Measurements from ENCODE around the gene CKAP2L. TPM values are rescaled to one million over a fixed set of nuclear protein-coding genes. Genes with fewer than 3 reads are reported as not detected.

CKAP2L gene
- total and polyA plus RNA-seq, 10 of the 15 experiments (the other 5 are each of a cell fraction or from before 2014, with no cell fraction given) = 10.5 to 37.4 (median 20.2) TPM

DNA sequence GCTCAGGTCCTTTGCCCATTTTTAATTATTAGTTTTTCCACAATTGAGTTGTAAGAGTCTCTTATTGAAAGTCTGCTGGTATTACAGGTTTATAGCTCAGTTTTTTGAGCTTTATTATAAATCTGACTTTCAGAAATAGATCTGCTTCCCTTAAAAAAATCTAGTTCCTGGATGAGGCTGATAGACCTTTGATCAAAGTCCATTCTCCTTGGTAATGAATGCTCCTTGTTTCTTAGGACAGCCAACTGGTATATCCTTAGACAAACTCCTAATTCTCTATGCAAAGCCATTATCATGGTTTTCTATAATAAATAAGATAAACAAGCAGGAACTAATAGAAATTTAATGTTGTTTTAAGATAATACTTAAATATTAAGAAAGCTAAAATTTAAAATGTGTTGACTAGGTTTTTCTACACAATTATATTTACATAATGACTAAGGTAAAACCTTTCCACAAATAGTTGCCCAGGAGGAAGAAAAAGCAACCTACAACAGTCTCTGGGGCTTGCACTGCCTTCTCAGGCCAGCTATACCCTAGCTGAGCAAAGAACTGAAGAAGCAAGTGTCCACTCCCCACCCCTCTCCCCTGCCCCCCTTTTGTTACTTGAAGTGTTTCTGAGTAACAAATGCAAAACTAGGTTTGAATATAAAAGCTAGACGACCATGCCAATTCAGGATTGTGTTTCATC is 26.7 kb downstream of the CKAP2L start:
- WGBS (ENCODE audit: insufficient coverage, insufficient replicate concordance, low lambda C conversion rate, missing lambda C conversion rate) = 100% methylated on average over 1 of the region's 1 CpG
- no peak for TF ChIP-seq SIN3A (IDR thresholded peaks at IDR 0.05; ENCODE audit: low read depth, low read length)
- no peak for TF ChIP-seq IKZF1 (conservative IDR thresholded peaks at IDR 0.05)
- TF ChIP-seq SUPT20H (IDR thresholded peaks at IDR 0.05; ENCODE audit: borderline replicate concordance, control insufficient read depth, low read depth, low read length) = no peak
- TF ChIP-seq NFYB (IDR thresholded peaks at IDR 0.05; ENCODE audit: insufficient read depth, low read depth, low read length) = no peak
- TF ChIP-seq MYB (IDR thresholded peaks at IDR 0.05; ENCODE audit: borderline replicate concordance, low read depth, low read length) = no peak
- ChIA-PET RAD21 (ENCODE audit: unreplicated experiment) (interaction anchor here (0.5 to 3.7 kb wide), 6 partner anchors 11 to 691 kb away, joined by 3 to 15 read pairs (median 6); no protein-coding TSS in a partner anchor), CTCF (interaction anchor here (0.7 to 5.6 kb wide), 8 partner anchors 11 to 221 kb away, joined by 3 to 29 read pairs (median 12); no protein-coding TSS in a partner anchor), SMC1A (ENCODE audit: uncharacterized antibody, unreplicated experiment) (interaction anchor here (0.7 to 4.5 kb wide), 9 partner anchors 10 to 204 kb away, joined by 3 to 23 read pairs (median 4); no protein-coding TSS in a partner anchor), POLR2A (interaction anchor here (1.0 kb wide), 1 partner anchor 73 kb away, joined by 3 read pairs; no protein-coding TSS in a partner anchor)
- no peaks in the 10 kb centered on the region for H3K9me3 ChIP-seq (replicated peaks; ENCODE audit: control insufficient read depth, insufficient read depth, low read length)
- TSS peak; percentile 32 for BruUV-seq (replicated peaks)
- no peak for FAIRE-seq
- no peaks in the 10 kb centered on the region for H3K27me3 ChIP-seq (replicated peaks in 1 of 2; ENCODE audit: control insufficient read depth in 2 of 2, insufficient read depth in 2 of 2, low read length in 1 of 2)
- H3K79me2 ChIP-seq (ENCODE audit: control insufficient read depth, insufficient read depth, low read length) = no peaks in the 10 kb centered on the region
- H4K20me1 ChIP-seq (ENCODE audit: control insufficient read depth, insufficient read depth) = no peaks in the 10 kb centered on the region
- no peak overlapping the region for H3K4me3 ChIP-seq
- intact Hi-C loops (cut with micrococcal nuclease; ENCODE audit: unreplicated experiment) (no loop called here), in situ Hi-C loops (cut with MboI) (no loop called here)
- no peak for ATAC-seq
- no peak overlapping the region for H2AFZ ChIP-seq (ENCODE audit: control insufficient read depth, low read depth, low read length)
- DNase-seq (ENCODE audit: low read depth, low spot score) = no peak
- H3K4me2 ChIP-seq (ENCODE audit: control insufficient read depth, insufficient read depth) = no peak overlapping the region
- peaks cover 4 to 36% of the 10 kb centered on the region in 2 experiments for H3K36me3 ChIP-seq (ENCODE audit: control insufficient read depth in 2 of 2, insufficient read depth in 2 of 2, low read length in 1 of 2)
- no peaks in the 10 kb centered on the region for H3K4me1 ChIP-seq (ENCODE audit: control insufficient read depth, insufficient read depth, low read length)
- no peak overlapping the region for H3K9ac ChIP-seq (ENCODE audit: control insufficient read depth, insufficient read depth, low read length)
- no peak overlapping the region for H3K27ac ChIP-seq (ENCODE audit: control insufficient read depth, insufficient read depth)

DNA sequence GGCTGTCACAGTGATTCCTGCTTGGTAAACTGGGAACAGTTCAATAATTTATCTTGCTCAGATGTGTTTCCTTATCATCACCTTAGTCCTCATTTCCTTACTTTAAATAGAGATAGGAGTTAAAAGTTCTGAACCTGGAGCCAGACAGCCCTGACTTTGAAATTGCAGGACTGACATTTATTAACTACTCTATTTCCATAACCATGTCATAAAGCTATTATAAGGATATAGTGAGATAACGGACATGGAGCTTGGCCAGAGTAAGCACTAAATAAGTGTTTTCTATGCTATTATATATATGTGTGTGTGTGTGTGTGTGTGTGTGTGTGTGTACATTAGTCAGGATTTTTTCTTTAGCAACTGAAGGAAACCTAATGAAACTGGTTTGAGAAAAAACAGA is 30.5 kb downstream of the CKAP2L start:
- peaks cover 0 to 8% of the 10 kb centered on the region in 2 experiments; a peak in 2 of 4 replicates for H3K36me3 ChIP-seq (ENCODE audit: control insufficient read depth in 2 of 2, insufficient read depth in 2 of 2, low read length in 1 of 2)
- FAIRE-seq (no peak), ATAC-seq (no peak), DNase-seq (ENCODE audit: low read depth, low spot score) (no peak)
- ChIA-PET RAD21 (ENCODE audit: unreplicated experiment) (interaction anchor here (1.3 to 1.6 kb wide), 2 partner anchors 16 to 208 kb away, joined by 3 to 9 read pairs; no protein-coding TSS in a partner anchor), CTCF (interaction anchor here (10.4 to 12.8 kb wide), 2 partner anchors 104 to 208 kb away, joined by 106 to 671 read pairs; no protein-coding TSS in a partner anchor), SMC1A (ENCODE audit: uncharacterized antibody, unreplicated experiment) (interaction anchor here (1.6 to 2.9 kb wide), 2 partner anchors 15 to 208 kb away, joined by 6 to 11 read pairs; no protein-coding TSS in a partner anchor), POLR2A (interaction anchor here (0.6 to 0.7 kb wide), 3 partner anchors 16 to 1288 kb away, joined by 3 to 4 read pairs (median 4); partner anchors contain the start of gene RGPD8)
- no peak overlapping the region for H3K27ac ChIP-seq (ENCODE audit: control insufficient read depth, insufficient read depth)
- no peaks in the 10 kb centered on the region for H3K4me1 ChIP-seq (ENCODE audit: control insufficient read depth, insufficient read depth, low read length)
- no peak overlapping the region for H2AFZ ChIP-seq (ENCODE audit: control insufficient read depth, low read depth, low read length)
- no peaks in the 10 kb centered on the region for H4K20me1 ChIP-seq (ENCODE audit: control insufficient read depth, insufficient read depth)
- H3K9me3 ChIP-seq (replicated peaks; ENCODE audit: control insufficient read depth, insufficient read depth, low read length) = no peaks in the 10 kb centered on the region
- in situ Hi-C loops (cut with MboI) = no loop called here
- intact Hi-C loops (cut with micrococcal nuclease; ENCODE audit: unreplicated experiment) = no loop called here
- no peak overlapping the region for H3K4me3 ChIP-seq
- H3K79me2 ChIP-seq (ENCODE audit: control insufficient read depth, insufficient read depth, low read length) = no peaks in the 10 kb centered on the region
- no peak overlapping the region for H3K4me2 ChIP-seq (ENCODE audit: control insufficient read depth, insufficient read depth)
- WGBS (ENCODE audit: insufficient coverage, insufficient replicate concordance, low lambda C conversion rate, missing lambda C conversion rate) = 100% methylated on average over 1 of the region's 1 CpG
- no peak overlapping the region for H3K9ac ChIP-seq (ENCODE audit: control insufficient read depth, insufficient read depth, low read length)
- BruUV-seq (replicated peaks) = no TSS peak
- H3K27me3 ChIP-seq (replicated peaks in 1 of 2; ENCODE audit: control insufficient read depth in 2 of 2, insufficient read depth in 2 of 2, low read length in 1 of 2) = no peaks in the 10 kb centered on the region
- TF ChIP-seq STAT3 (IDR thresholded peaks at IDR 0.05; ENCODE audit: low read depth, low read length) (no peak), HDGF (IDR thresholded peaks at IDR 0.05) (no peak), ZNF24 (IDR thresholded peaks at IDR 0.05) (no peak), ATF7 (IDR thresholded peaks at IDR 0.05; ENCODE audit: low read depth) (no peak), POLR2AphosphoS5 (IDR thresholded peaks at IDR 0.05; ENCODE audit: low read length) (no peak), HDAC2 (IDR thresholded peaks at IDR 0.05) (no peak), SIN3A (IDR thresholded peaks at IDR 0.05; ENCODE audit: low read depth, low read length) (no peak), SUPT20H (IDR thresholded peaks at IDR 0.05; ENCODE audit: borderline replicate concordance, control insufficient read depth, low read depth, low read length) (no peak), SMAD5 (IDR thresholded peaks at IDR 0.05; ENCODE audit: low read depth) (no peak), ESRRA (IDR thresholded peaks at IDR 0.05; ENCODE audit: low read length) (no peak), RELA (IDR thresholded peaks at IDR 0.05; ENCODE audit: borderline replicate concordance, partially characterized antibody) (no peak), ZSCAN29 (IDR thresholded peaks at IDR 0.05) (no peak), GABPA (IDR thresholded peaks at IDR 0.05; ENCODE audit: low read depth) (no peak)
- TF ChIP-seq, protein P1, sequence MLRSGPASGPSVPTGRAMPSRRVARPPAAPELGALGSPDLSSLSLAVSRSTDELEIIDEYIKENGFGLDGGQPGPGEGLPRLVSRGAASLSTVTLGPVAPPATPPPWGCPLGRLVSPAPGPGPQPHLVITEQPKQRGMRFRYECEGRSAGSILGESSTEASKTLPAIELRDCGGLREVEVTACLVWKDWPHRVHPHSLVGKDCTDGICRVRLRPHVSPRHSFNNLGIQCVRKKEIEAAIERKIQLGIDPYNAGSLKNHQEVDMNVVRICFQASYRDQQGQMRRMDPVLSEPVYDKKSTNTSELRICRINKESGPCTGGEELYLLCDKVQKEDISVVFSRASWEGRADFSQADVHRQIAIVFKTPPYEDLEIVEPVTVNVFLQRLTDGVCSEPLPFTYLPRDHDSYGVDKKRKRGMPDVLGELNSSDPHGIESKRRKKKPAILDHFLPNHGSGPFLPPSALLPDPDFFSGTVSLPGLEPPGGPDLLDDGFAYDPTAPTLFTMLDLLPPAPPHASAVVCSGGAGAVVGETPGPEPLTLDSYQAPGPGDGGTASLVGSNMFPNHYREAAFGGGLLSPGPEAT (IDR thresholded peaks at IDR 0.05; ENCODE audit: low read depth) = no peak
